Measurements from ENCODE around the gene ARL6IP1.

ARL6IP1 gene

DNA sequence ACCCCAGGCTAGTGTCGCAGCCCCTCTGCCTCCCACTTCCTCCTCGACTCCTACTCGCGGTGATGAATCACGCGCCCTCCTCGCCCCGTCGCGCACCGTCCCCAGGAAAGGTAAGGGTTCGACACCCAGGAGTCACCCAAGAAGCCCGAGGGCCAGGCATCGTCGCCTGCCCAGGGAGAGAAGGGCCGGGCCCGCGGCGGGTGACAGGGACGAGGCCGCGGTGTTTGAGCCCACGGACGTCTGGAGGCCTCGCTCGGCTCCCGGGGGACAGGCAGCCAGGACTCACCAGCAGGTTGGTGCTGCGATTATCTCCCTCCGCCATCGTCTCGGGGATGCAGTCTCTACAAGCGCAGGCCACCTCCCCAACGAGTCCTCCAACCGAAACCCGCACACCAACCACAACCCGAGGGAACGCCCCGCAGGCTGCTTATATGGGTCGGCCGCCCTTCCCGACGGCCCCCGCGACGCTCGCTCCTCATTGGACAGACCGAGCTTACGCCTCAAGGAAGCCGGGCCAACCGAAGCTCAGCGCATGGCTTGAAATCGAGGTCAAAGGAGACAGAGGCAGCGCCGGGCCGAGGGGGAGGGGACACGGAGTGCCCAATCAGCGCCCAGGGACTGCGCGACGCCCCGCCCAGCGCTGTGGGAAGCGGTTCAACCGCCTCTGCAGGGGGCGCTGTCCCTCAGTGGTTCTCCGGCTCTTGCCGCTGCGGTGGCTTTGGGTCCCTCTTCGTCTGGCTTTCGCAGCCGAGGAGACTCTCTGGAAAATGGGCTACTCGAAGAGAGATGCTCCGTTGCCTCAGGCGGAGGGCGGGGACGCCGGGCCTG lies at the start of gene ARL6IP1:
Gene ARL6IP1, minus strand, starts transcription at position 405 of the 828 bp plus-strand sequence. Its CDS starts 83 bp downstream, at position 322.
- H3K36me3 ChIP-seq (ENCODE audit: insufficient read depth, low read length), result peaks cover 31% of the 10 kb centered on the region
- H3K9me3 ChIP-seq (ENCODE audit: low read depth, low read length), result no peaks in the 10 kb centered on the region
- TF ChIP-seq EZH2 (IDR thresholded peaks at IDR 0.05) (no peak), POLR2AphosphoS5 (IDR thresholded peaks at IDR 0.05; ENCODE audit: borderline replicate concordance, low read depth, low read length) (peak; percentile 99), FOXP2 (optimal IDR thresholded peaks at IDR 0.05; ENCODE audit: control extremely low read depth, extremely low read length, insufficient read depth) (peak; percentile 24)
- H3K9ac ChIP-seq (ENCODE audit: insufficient read length), result peak within 1 kb of the TSS; percentile 93
- peak; percentile 95 for DNase-seq (ENCODE audit: low read depth, low spot score)
- peak within 1 kb of the TSS; percentile 78 for H3K4me3 ChIP-seq
- peak within 1 kb of the TSS; percentile 82 for H3K27ac ChIP-seq

DNA sequence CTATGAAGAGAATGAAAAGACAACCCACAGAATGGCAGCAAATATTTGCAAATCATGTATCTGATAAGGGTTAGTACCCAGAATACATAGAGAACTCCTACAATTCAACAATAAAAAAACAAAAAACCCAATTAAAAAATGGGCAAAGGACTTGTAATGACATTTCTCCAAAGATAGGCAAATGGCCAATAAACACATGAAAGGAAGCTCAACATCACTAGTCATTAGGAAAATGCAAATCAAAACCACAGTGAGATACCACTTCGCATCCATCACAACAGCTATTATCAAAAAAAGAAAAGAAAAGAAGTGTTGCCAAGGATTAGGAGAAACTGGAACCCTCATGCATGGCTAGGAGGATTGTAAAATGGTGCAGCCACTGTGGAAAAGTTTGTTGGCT lies 45.1 kb upstream of the ARL6IP1 start:
- no peak overlapping the region for H3K4me3 ChIP-seq
- no peaks in the 10 kb centered on the region for H3K9me3 ChIP-seq (ENCODE audit: low read depth, low read length)
- DNase-seq (ENCODE audit: low read depth, low spot score), result no peak
- no peak for TF ChIP-seq EZH2 (IDR thresholded peaks at IDR 0.05)
- no peak for TF ChIP-seq FOXP2 (optimal IDR thresholded peaks at IDR 0.05; ENCODE audit: control extremely low read depth, extremely low read length, insufficient read depth)
- TF ChIP-seq POLR2AphosphoS5 (IDR thresholded peaks at IDR 0.05; ENCODE audit: borderline replicate concordance, low read depth, low read length), result no peak
- peaks cover 88% of the 10 kb centered on the region for H3K36me3 ChIP-seq (ENCODE audit: insufficient read depth, low read length)
- H3K27ac ChIP-seq, result no peak overlapping the region
- H3K9ac ChIP-seq (ENCODE audit: insufficient read length), result no peak overlapping the region

DNA sequence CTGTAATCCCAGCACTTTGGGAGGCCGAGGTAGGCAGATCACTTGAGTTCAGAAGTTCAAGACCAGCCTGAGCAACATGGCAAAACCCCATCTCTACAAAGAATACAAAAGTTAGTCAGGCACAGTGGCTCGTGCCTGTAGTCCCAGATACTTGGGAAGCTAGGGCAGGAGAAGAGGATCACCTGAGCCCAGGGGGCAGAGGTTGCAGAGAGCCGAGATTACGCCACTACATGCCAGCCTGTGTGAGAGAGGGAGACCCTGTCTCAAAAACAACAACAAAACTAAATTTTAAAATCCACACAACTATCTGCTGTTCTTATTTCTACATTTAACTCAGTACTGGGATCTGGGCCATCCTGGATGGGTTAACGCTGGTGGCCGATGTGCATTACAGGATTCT lies 41.2 kb upstream of the ARL6IP1 start:
- no peak overlapping the region for H3K27ac ChIP-seq

DNA sequence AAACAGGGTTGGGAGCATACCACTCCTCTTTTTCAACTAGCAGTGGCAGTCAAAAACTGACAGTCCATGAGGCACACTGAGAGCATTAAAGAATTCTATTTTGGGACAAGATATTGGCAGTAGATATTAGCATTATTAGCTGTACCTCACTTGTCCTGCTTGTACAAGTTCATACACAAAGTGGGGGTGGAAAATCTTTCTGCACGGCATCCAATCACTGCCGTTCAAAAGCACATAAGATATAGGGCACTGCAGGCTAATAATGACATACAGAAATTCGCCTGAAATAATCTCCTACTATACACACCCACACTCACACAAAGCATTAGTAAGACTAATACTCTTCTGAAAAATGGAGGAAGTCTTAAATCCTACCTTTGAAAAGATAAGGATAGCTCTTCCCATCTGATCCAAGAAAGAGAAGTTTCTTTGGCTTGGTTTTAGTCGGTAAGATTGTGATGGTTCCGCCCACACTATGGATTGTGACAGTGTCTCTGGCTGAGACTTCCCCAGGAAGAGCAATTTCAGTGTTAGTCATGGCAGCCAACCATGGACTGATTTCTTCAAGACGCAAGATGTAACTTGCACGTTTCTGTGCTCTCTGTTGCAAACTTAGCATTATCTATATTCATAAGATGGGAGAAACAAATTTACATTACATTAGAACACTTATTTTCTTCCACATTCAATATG lies 40.6 kb upstream of the ARL6IP1 start:
- Histone ChIP-seq H3K27ac (no peak overlapping the region), H3K36me3 (ENCODE audit: insufficient read depth, low read length) (peaks cover 85% of the 10 kb centered on the region), H3K9me3 (ENCODE audit: low read depth, low read length) (no peaks in the 10 kb centered on the region), H3K4me3 (no peak overlapping the region), H3K9ac (ENCODE audit: insufficient read length) (no peak overlapping the region)
- no peak for DNase-seq (ENCODE audit: low read depth, low spot score)
- TF ChIP-seq POLR2AphosphoS5 (IDR thresholded peaks at IDR 0.05; ENCODE audit: borderline replicate concordance, low read depth, low read length) (no peak), EZH2 (IDR thresholded peaks at IDR 0.05) (no peak), FOXP2 (optimal IDR thresholded peaks at IDR 0.05; ENCODE audit: control extremely low read depth, extremely low read length, insufficient read depth) (no peak)

More for the DNA sequence above, 41.2 kb upstream of the ARL6IP1 start:
- H3K36me3 ChIP-seq (ENCODE audit: insufficient read depth, low read length), result peaks cover 85% of the 10 kb centered on the region
- no peaks in the 10 kb centered on the region for H3K9me3 ChIP-seq (ENCODE audit: low read depth, low read length)
- H3K9ac ChIP-seq (ENCODE audit: insufficient read length), result no peak overlapping the region
- H3K4me3 ChIP-seq, result no peak overlapping the region
- DNase-seq (ENCODE audit: low read depth, low spot score), result no peak
- TF ChIP-seq FOXP2 (optimal IDR thresholded peaks at IDR 0.05; ENCODE audit: control extremely low read depth, extremely low read length, insufficient read depth) (no peak), EZH2 (IDR thresholded peaks at IDR 0.05) (no peak), POLR2AphosphoS5 (IDR thresholded peaks at IDR 0.05; ENCODE audit: borderline replicate concordance, low read depth, low read length) (no peak)

DNA sequence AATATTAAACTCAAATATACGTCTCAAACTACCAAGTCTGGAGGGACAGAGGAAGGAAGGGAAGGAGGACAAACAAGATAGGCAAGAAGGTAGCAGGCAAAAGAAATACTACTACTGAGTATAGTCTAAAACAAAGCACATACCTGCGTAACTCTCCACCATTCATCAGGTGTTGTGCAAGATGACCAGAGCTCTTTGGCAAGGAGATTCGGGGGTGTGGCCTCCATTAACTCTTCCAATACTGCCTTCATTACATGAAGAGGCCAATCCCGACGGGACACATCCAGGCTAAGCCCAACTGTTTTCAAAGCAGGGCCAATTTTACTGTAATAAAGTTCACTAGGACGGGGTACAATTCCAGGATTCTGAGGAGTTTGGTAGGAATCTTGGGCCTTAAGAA lies 38.2 kb upstream of the ARL6IP1 start:
- TF ChIP-seq POLR2AphosphoS5 (IDR thresholded peaks at IDR 0.05; ENCODE audit: borderline replicate concordance, low read depth, low read length) (no peak), FOXP2 (optimal IDR thresholded peaks at IDR 0.05; ENCODE audit: control extremely low read depth, extremely low read length, insufficient read depth) (no peak), EZH2 (IDR thresholded peaks at IDR 0.05) (no peak)
- Histone ChIP-seq H3K36me3 (ENCODE audit: insufficient read depth, low read length) (peaks cover 88% of the 10 kb centered on the region), H3K9me3 (ENCODE audit: low read depth, low read length) (no peaks in the 10 kb centered on the region), H3K9ac (ENCODE audit: insufficient read length) (no peak overlapping the region), H3K27ac (no peak overlapping the region), H3K4me3 (no peak overlapping the region)
- DNase-seq (ENCODE audit: low read depth, low spot score), result no peak

DNA sequence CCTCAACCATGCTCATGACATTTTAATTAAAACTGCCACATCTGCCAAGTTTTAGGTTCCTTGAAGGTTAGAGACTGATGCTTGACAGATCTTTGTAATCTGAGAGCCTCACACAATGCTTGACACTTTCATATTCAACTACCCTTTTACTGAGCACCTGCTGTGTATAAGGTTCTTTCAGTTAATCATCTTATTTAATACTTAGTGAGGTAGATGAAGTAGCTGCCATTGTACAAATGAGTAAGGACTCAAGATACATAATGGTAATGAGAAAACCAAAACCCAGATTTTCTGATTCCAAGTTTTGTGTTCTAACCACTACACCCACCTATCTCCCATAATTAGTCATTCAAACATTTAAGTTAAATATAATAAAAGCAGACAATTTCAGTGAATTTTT lies 35.4 kb upstream of the ARL6IP1 start:
- TF ChIP-seq POLR2AphosphoS5 (IDR thresholded peaks at IDR 0.05; ENCODE audit: borderline replicate concordance, low read depth, low read length), result no peak
- TF ChIP-seq EZH2 (IDR thresholded peaks at IDR 0.05), result no peak
- TF ChIP-seq FOXP2 (optimal IDR thresholded peaks at IDR 0.05; ENCODE audit: control extremely low read depth, extremely low read length, insufficient read depth), result no peak
- no peaks in the 10 kb centered on the region for H3K9me3 ChIP-seq (ENCODE audit: low read depth, low read length)
- H3K9ac ChIP-seq (ENCODE audit: insufficient read length), result no peak overlapping the region
- H3K36me3 ChIP-seq (ENCODE audit: insufficient read depth, low read length), result peaks cover 92% of the 10 kb centered on the region
- no peak for DNase-seq (ENCODE audit: low read depth, low spot score)
- no peak overlapping the region for H3K4me3 ChIP-seq
- H3K27ac ChIP-seq, result no peak overlapping the region

DNA sequence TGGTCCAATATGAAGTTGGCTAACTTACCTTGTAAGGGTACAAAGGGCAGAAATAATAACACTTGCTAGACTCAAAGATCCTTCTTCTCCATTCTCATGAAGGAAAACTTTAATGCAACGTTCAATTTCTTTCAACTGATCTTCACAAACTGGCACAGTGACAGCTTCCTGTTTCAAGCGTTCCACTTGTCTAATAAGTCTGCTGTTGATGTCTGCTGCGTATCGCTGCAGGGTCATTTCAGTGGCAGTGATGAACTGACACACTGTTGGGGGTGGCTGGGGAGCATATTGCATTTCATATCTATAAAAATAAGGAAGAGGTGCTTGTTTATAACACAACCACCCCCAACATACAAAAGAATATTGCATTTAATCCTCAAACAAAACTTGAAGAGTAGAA lies 33.5 kb upstream of the ARL6IP1 start:
- Histone ChIP-seq H3K27ac (no peak overlapping the region), H3K9ac (ENCODE audit: insufficient read length) (no peak overlapping the region), H3K9me3 (ENCODE audit: low read depth, low read length) (no peaks in the 10 kb centered on the region), H3K4me3 (no peak overlapping the region), H3K36me3 (ENCODE audit: insufficient read depth, low read length) (peaks cover 91% of the 10 kb centered on the region)
- no peak for DNase-seq (ENCODE audit: low read depth, low spot score)
- TF ChIP-seq POLR2AphosphoS5 (IDR thresholded peaks at IDR 0.05; ENCODE audit: borderline replicate concordance, low read depth, low read length), result no peak
- no peak for TF ChIP-seq EZH2 (IDR thresholded peaks at IDR 0.05)
- no peak for TF ChIP-seq FOXP2 (optimal IDR thresholded peaks at IDR 0.05; ENCODE audit: control extremely low read depth, extremely low read length, insufficient read depth)

DNA sequence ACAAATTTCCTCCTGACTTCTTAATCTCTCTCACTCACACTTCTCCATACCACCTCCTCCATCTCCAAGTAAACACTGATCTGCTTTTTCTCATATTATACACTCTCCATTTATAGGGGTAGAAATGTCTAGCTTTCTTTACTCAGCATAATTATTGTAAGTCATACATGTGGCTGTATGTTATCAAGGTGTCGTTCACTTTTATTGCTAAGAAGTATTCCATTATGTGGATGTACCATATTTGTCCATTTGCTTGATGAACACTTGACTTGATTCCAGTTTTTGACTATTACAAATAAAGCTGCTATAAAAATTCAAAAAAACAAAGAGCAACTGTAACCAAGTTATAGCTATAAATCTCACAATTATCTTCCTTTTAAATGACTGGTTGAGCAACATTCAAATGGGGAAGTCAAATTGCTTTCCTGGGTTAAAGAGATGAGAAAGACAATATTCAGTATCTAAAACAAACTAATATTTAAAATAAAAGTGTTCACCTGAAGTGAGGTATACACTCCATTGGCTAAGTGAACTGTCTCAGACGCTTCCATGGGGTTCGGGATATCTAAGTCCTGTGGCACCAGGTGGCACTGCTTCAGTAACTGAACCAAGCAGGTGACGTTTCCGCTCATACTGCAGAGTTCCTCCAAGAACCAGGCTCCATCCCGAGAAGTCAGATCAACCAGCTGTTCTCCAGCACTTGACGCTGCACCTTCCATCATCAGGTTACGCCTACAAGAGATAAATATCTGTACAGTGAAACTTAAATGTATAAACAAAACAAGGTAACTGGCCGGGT lies 32.6 kb upstream of the ARL6IP1 start:
- no peak for TF ChIP-seq FOXP2 (optimal IDR thresholded peaks at IDR 0.05; ENCODE audit: control extremely low read depth, extremely low read length, insufficient read depth)
- no peak for TF ChIP-seq POLR2AphosphoS5 (IDR thresholded peaks at IDR 0.05; ENCODE audit: borderline replicate concordance, low read depth, low read length)
- no peak for TF ChIP-seq EZH2 (IDR thresholded peaks at IDR 0.05)
- Histone ChIP-seq H3K27ac (no peak overlapping the region), H3K4me3 (no peak overlapping the region), H3K36me3 (ENCODE audit: insufficient read depth, low read length) (peaks cover 94% of the 10 kb centered on the region), H3K9me3 (ENCODE audit: low read depth, low read length) (no peaks in the 10 kb centered on the region), H3K9ac (ENCODE audit: insufficient read length) (no peak overlapping the region)
- DNase-seq (ENCODE audit: low read depth, low spot score), result no peak

Data from SK-N-MC (cell line).